OCI-LY7 (cell line): ENCODE results near the gene SLC44A4. TPM values are rescaled to one million over a fixed set of nuclear protein-coding genes. Genes with fewer than 3 reads are reported as not detected.

Source experiments
- BruUV-seq: library from RNA; stranded (reverse); fragments of 400-500 nt; replicated peaks from 2 replicates; lab custom pipeline; 2021; lab: Mats Ljungman, UMichigan
- CTCF ChIA-PET: fragments of 300-600 bp; sonication (Branson Sonifier 250); formaldehyde crosslinking; loops from one replicate; lab custom pipeline; 2022; ENCODE audit warnings: antibody characterized with exemption; ENCODE audit not compliant: unreplicated experiment; lab: Charles Lee
- POLR2A ChIA-PET: fragments of 300-600 bp; sonication (Branson Sonifier 250); formaldehyde crosslinking; loops from one replicate; lab custom pipeline; 2022; ENCODE audit warnings: antibody characterized with exemption; lab: Charles Lee
- DNase-seq: peaks from one replicate; pipeline ENCODE4 v3.0.0-alpha.2; 2015; ENCODE audit warnings: low spot score
- H2AFZ ChIP-seq: fragments of 200-600 bp; sonication (generic), shearing (Covaris generic); 2 replicates; pipeline ENCODE4 v1.6.1; 2014; ENCODE audit warnings: mild to moderate bottlenecking, antibody characterized with exemption, low read length, moderate library complexity
- H3K27ac ChIP-seq: fragments of 200-600 bp; sonication (generic); 2 replicates; pipeline ENCODE4 v1.5.1; 2014; ENCODE audit warnings: mixed run types, low read depth, mild to moderate bottlenecking, moderate library complexity, low read length, inconsistent platforms; ENCODE audit not compliant: poor library complexity, severe bottlenecking
- H3K36me3 ChIP-seq: fragments of 200-600 bp; sonication (generic); 2 replicates; pipeline ENCODE4 v1.6.1; 2014; ENCODE audit warnings: mild to moderate bottlenecking, antibody characterized with exemption, low read length, moderate library complexity, mixed read lengths; ENCODE audit not compliant: insufficient read depth
- H3K4me1 ChIP-seq: fragments of 200-600 bp; sonication (generic); 2 replicates; pipeline ENCODE4 v1.5.1; 2014; ENCODE audit warnings: mild to moderate bottlenecking, low read length; ENCODE audit not compliant: insufficient read depth, poor library complexity, severe bottlenecking
- H3K4me2 ChIP-seq: fragments of 200-600 bp; sonication (generic); 2 replicates; pipeline ENCODE4 v1.6.1; 2014; ENCODE audit warnings: mild to moderate bottlenecking, low read length
- H3K4me3 ChIP-seq: fragments of 200-600 bp; sonication (generic); 2 replicates; pipeline ENCODE4 v1.5.1; 2014; ENCODE audit warnings: mild to moderate bottlenecking, low read depth, low read length; ENCODE audit not compliant: poor library complexity, severe bottlenecking
- H3K79me2 ChIP-seq: fragments of 200-600 bp; sonication (generic); 2 replicates; pipeline ENCODE4 v1.6.1; 2016; ENCODE audit warnings: low read depth, mild to moderate bottlenecking, low read length, moderate library complexity, mixed read lengths; ENCODE audit not compliant: insufficient read depth
- H3K9me2 ChIP-seq: fragments of 200-600 bp; sonication (generic); 2 replicates; pipeline ENCODE4 v1.6.1; 2016; ENCODE audit warnings: mild to moderate bottlenecking, low read length, mixed read lengths; ENCODE audit not compliant: insufficient read depth
- H3K9me3 ChIP-seq: fragments of 200-600 bp; sonication (generic); 2 replicates; pipeline ENCODE4 v1.6.1; 2014; ENCODE audit warnings: mild to moderate bottlenecking, mixed run types, low read length, mixed read lengths
- H4K20me1 ChIP-seq: fragments of 200-600 bp; sonication (generic); 2 replicates; pipeline ENCODE4 v1.6.1; 2014; ENCODE audit warnings: mild to moderate bottlenecking, antibody characterized with exemption, low read length, moderate library complexity, mixed read lengths; ENCODE audit not compliant: insufficient read depth
- CTCF ChIP-seq: fragments of 200-600 bp; sonication (generic); conservative IDR thresholded peaks from 2 replicates; pipeline ENCODE4 v1.5.1; 2014; ENCODE audit warnings: mild to moderate bottlenecking, antibody characterized with exemption, low read length, moderate library complexity, mixed read lengths
- EZH2phosphoT487 ChIP-seq: fragments of 200-600 bp; sonication (generic); IDR thresholded peaks from 2 replicates; pipeline ENCODE4 v1.6.1; 2018; ENCODE audit warnings: low read depth, borderline replicate concordance, mild to moderate bottlenecking, mixed run types, antibody characterized with exemption, low read length, moderate library complexity, mixed read lengths
- intact Hi-C: fragments of 100-400 bp; cut with micrococcal nuclease; formaldehyde crosslinking; loops from one replicate; pipeline ENCODE4 v1.10.0; 2022; ENCODE audit not compliant: unreplicated experiment
- total RNA-seq, 2 experiments: library from RNA; depleted of rRNA in 1 of 2; stranded (reverse); fragments of >200 nt in 1 of 2; shearing (Covaris generic) in 1 of 2; gene quantifications; 2 replicates each; pipeline ENCODE4 v1.2.3, GENCODE V29; 2014 to 2022

SLC44A4 gene
- total RNA-seq, 2 experiments from 2014 or later, result not detected

DNA sequence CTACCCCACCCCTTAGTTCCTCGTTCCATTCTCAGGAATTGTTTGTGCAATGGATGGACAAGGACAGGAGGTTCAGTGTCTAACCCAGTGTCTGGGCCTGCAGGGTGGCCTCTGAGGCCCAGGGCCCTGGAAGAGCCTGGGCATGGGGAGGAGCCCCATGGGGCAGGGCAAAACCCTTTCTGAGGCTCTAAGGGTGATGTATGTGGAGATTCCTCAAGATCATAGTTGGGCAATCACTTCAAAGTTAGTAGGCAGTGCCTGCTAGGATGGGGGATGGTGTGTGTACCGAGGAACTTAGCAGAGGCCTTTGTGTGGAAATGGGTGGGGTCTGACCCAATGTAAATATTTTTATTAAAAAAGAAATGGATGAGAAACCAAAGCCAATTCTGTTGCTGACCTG, 42.0 kb upstream of the SLC44A4 start:
- H2AFZ ChIP-seq, result no peak overlapping the region
- no peaks in the 10 kb centered on the region for H3K36me3 ChIP-seq
- intact Hi-C loops, result no loop called here
- ChIA-PET POLR2A (no interaction called here), CTCF (no interaction called here)
- no TSS peak for BruUV-seq
- no peak overlapping the region for H3K27ac ChIP-seq
- H3K4me3 ChIP-seq, result no peak overlapping the region
- no peak for DNase-seq
- H3K79me2 ChIP-seq, result no peaks in the 10 kb centered on the region
- TF ChIP-seq CTCF (no peak), EZH2phosphoT487 (no peak)
- no peaks in the 10 kb centered on the region for H4K20me1 ChIP-seq
- H3K4me2 ChIP-seq, result no peak overlapping the region
- H3K4me1 ChIP-seq, result no peaks in the 10 kb centered on the region
- no peaks in the 10 kb centered on the region for H3K9me2 ChIP-seq
- no peaks in the 10 kb centered on the region for H3K9me3 ChIP-seq

- H3K9me3 ChIP-seq, result no peaks in the 10 kb centered on the region
- no peak overlapping the region for H3K4me2 ChIP-seq
- no peaks in the 10 kb centered on the region for H4K20me1 ChIP-seq
- H3K4me1 ChIP-seq, result no peaks in the 10 kb centered on the region
- H3K4me3 ChIP-seq, result no peak overlapping the region
- POLR2A ChIA-PET, result interaction anchor here (0.5 to 1.0 kb wide), 2 partner anchors 10 to 129 kb away, joined by 4 to 7 read pairs; no protein-coding TSS in a partner anchor
- no peaks in the 10 kb centered on the region for H3K36me3 ChIP-seq
- H3K27ac ChIP-seq, result no peak overlapping the region
- CTCF ChIA-PET, result no interaction called here
- H2AFZ ChIP-seq, result no peak overlapping the region
- no peaks in the 10 kb centered on the region for H3K9me2 ChIP-seq
- TF ChIP-seq EZH2phosphoT487, result no peak
- TF ChIP-seq CTCF, result no peak
- no TSS peak for BruUV-seq
- no peaks in the 10 kb centered on the region for H3K79me2 ChIP-seq
- no peak for DNase-seq
- intact Hi-C loops, result no loop called here
Measured at GRCh38 chr6:31919624-31920303, 41.0 kb upstream of the SLC44A4 start.

DNA sequence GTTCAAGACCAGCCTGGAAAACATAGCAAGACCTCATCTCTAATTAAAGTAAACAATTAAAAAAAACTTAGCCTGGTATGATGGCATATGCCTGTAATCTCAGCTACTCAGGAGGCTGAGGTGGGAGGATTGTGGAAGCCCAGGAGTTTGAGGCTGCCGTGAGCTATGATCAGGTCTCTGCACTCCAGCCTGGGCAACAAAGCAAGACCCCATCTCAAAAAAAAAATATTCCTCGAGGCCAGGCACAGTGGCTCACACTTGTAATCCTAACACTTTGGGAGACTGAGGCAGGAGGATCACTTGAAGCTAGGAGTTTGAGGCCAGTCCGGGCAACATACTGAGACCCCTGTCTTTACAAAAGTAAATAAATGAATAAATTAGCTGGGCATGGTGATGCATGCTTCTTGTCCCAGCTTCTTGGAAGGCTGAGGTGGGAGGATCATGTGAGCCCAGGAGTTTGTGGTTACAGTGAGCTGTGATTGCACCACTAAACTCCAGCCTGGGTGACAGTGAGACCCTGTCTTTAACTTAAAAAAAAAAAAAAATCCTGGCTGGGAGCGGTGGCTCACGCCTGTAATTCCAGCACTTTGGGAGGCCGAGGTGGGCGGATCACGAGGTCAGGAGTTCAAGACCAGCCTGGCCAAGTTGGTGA, 39.4 kb upstream of the SLC44A4 start:
- Histone ChIP-seq H3K79me2 (no peaks in the 10 kb centered on the region), H3K27ac (no peak overlapping the region), H3K9me3 (no peaks in the 10 kb centered on the region), H3K36me3 (no peaks in the 10 kb centered on the region), H4K20me1 (no peaks in the 10 kb centered on the region), H2AFZ (no peak overlapping the region), H3K4me3 (no peak overlapping the region), H3K4me2 (no peak overlapping the region), H3K4me1 (no peaks in the 10 kb centered on the region), H3K9me2 (no peaks in the 10 kb centered on the region)
- intact Hi-C loops, result no loop called here
- BruUV-seq, result no TSS peak
- ChIA-PET POLR2A (interaction anchor here (0.6 to 1.1 kb wide), 2 partner anchors 13 to 105 kb away, joined by 3 read pairs; no protein-coding TSS in a partner anchor), CTCF (no interaction called here)
- DNase-seq, result no peak
- TF ChIP-seq CTCF, result no peak
- no peak for TF ChIP-seq EZH2phosphoT487
